ENCODE results near the gene RASAL1. TPM values are rescaled to one million over a fixed set of nuclear protein-coding genes. Genes with fewer than 3 reads are reported as not detected.

The RASAL1 gene
- total RNA-seq, 1 experiment from 2014 or later, result 16.0 TPM

DNA sequence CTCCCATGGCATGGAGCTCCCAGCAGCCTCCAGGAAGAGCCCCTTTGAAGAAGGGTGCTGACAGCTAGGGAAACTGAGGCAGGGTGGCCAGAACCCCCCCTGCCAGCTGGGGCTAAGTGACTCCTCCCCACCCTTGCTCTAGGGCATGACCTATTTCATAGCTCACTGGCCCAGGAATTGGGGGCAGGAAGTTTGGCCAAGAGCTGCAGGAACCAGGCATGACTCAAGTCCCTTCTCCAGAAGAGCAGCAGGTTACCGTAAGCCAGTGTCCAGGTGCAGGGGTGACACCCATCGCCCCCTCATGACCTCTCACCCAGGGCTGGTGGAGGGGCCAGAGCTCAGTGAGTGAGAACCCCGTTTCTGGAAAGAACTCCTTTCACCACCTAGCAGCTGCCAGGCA lies 1.9 kb downstream of the RASAL1 start:
- no peaks in the 10 kb centered on the region for H3K9me2 ChIP-seq (ENCODE audit: insufficient read depth)
- POLR2A ChIA-PET, result no interaction called here
- CTCF ChIA-PET, result interaction anchor here (1.0 to 2.3 kb wide), 2 partner anchors 11 to 13 kb away, joined by 3 to 8 read pairs; no protein-coding TSS in a partner anchor

DNA sequence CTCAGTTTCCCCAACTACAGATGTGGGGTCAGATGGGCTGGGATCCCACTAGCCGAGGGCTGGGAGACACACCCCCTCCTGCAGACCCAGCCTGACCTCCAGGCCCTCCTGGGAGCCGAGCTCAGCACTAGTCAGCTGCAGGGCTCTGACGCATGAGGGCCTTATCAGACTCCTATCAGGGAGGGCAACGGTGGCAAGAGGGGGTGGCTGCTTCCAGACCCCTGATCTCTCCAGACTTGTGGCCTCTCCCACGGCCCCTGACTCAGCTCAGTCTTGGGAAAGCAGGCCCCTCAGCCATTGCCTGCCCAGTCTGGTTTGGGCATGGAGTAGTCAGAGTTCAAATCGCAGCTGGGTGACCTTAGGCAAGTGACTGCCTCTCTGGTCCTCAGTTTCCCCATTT lies 2.5 kb downstream of the RASAL1 start:
- intact Hi-C loops (cut with micrococcal nuclease), result no loop called here
- TF ChIP-seq, protein P1, sequence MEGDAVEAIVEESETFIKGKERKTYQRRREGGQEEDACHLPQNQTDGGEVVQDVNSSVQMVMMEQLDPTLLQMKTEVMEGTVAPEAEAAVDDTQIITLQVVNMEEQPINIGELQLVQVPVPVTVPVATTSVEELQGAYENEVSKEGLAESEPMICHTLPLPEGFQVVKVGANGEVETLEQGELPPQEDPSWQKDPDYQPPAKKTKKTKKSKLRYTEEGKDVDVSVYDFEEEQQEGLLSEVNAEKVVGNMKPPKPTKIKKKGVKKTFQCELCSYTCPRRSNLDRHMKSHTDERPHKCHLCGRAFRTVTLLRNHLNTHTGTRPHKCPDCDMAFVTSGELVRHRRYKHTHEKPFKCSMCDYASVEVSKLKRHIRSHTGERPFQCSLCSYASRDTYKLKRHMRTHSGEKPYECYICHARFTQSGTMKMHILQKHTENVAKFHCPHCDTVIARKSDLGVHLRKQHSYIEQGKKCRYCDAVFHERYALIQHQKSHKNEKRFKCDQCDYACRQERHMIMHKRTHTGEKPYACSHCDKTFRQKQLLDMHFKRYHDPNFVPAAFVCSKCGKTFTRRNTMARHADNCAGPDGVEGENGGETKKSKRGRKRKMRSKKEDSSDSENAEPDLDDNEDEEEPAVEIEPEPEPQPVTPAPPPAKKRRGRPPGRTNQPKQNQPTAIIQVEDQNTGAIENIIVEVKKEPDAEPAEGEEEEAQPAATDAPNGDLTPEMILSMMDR (IDR thresholded peaks at IDR 0.05 in 2 of 3, conservative IDR thresholded peaks at IDR 0.05 in 1 of 3; ENCODE audit: borderline replicate concordance in 1 of 3, insufficient read depth in 1 of 3, low read depth in 2 of 3, low read length in 2 of 3), result no peak
- no peak for TF ChIP-seq JUND (IDR thresholded peaks at IDR 0.05)
- no peak for TF ChIP-seq TCF7L2 (IDR thresholded peaks at IDR 0.05; ENCODE audit: borderline replicate concordance, extremely low read depth, insufficient read depth, insufficient read length)
- TF ChIP-seq POLR2AphosphoS5 (IDR thresholded peaks at IDR 0.05; ENCODE audit: low read depth, low read length), result no peak
- no peak for TF ChIP-seq SP1 (IDR thresholded peaks at IDR 0.05; ENCODE audit: low read depth)
- TF ChIP-seq EGR1 (IDR thresholded peaks at IDR 0.05; ENCODE audit: low read depth), result no peak
- TF ChIP-seq CBX3 (IDR thresholded peaks at IDR 0.05; ENCODE audit: low read depth), result no peak
- TF ChIP-seq POLR2A (IDR thresholded peaks at IDR 0.05; ENCODE audit: borderline replicate concordance, extremely low read depth, insufficient read depth, insufficient read length), result no peak
- TF ChIP-seq ZNF274 (IDR thresholded peaks at IDR 0.05; ENCODE audit: low read depth, low read length), result no peak
- no peak for TF ChIP-seq CEBPB (IDR thresholded peaks at IDR 0.05; ENCODE audit: low read depth)
- no peak for TF ChIP-seq SIN3A (IDR thresholded peaks at IDR 0.05; ENCODE audit: low read depth)
- TF ChIP-seq SRF (IDR thresholded peaks at IDR 0.05; ENCODE audit: low read depth), result no peak
- TF ChIP-seq, protein P2, sequence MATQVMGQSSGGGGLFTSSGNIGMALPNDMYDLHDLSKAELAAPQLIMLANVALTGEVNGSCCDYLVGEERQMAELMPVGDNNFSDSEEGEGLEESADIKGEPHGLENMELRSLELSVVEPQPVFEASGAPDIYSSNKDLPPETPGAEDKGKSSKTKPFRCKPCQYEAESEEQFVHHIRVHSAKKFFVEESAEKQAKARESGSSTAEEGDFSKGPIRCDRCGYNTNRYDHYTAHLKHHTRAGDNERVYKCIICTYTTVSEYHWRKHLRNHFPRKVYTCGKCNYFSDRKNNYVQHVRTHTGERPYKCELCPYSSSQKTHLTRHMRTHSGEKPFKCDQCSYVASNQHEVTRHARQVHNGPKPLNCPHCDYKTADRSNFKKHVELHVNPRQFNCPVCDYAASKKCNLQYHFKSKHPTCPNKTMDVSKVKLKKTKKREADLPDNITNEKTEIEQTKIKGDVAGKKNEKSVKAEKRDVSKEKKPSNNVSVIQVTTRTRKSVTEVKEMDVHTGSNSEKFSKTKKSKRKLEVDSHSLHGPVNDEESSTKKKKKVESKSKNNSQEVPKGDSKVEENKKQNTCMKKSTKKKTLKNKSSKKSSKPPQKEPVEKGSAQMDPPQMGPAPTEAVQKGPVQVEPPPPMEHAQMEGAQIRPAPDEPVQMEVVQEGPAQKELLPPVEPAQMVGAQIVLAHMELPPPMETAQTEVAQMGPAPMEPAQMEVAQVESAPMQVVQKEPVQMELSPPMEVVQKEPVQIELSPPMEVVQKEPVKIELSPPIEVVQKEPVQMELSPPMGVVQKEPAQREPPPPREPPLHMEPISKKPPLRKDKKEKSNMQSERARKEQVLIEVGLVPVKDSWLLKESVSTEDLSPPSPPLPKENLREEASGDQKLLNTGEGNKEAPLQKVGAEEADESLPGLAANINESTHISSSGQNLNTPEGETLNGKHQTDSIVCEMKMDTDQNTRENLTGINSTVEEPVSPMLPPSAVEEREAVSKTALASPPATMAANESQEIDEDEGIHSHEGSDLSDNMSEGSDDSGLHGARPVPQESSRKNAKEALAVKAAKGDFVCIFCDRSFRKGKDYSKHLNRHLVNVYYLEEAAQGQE (IDR thresholded peaks at IDR 0.05; ENCODE audit: low read depth), result no peak
- TF ChIP-seq ELF1 (IDR thresholded peaks at IDR 0.05; ENCODE audit: borderline replicate concordance, low read depth), result no peak
- TF ChIP-seq, protein P3, sequence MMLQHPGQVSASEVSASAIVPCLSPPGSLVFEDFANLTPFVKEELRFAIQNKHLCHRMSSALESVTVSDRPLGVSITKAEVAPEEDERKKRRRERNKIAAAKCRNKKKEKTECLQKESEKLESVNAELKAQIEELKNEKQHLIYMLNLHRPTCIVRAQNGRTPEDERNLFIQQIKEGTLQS (IDR thresholded peaks at IDR 0.05), result no peak

More for the DNA sequence above, 1.9 kb downstream of the RASAL1 start:
- no peaks in the 10 kb centered on the region for H3K36me3 ChIP-seq (ENCODE audit: control insufficient read depth in 1 of 2, insufficient read depth in 2 of 2, low read length in 2 of 2)
- H3K9me3 ChIP-seq (ENCODE audit: control insufficient read depth in 1 of 2, insufficient read depth in 1 of 2, low read depth in 1 of 2, low read length in 2 of 2), result no peaks in the 10 kb centered on the region
- H3K9ac ChIP-seq (ENCODE audit: low read length), result no peak overlapping the region
- no TSS peak for BruUV-seq (replicated peaks)
- H3K4me2 ChIP-seq (ENCODE audit: low read length), result peak overlapping the region; percentile 100; the same call in 1 of the 2 replicates
- no peak for DNase-seq (ENCODE audit: low read depth, low spot score)
- no peak for ATAC-seq
- H2AFZ ChIP-seq (ENCODE audit: low read depth, low read length, poor library complexity, severe bottlenecking), result no peak overlapping the region
- no peaks in the 10 kb centered on the region for H3K27me3 ChIP-seq (ENCODE audit: insufficient read depth, low read length)
- no peak for TF ChIP-seq EZH2 (IDR thresholded peaks at IDR 0.05)
- no peak for TF ChIP-seq RAD21 (IDR thresholded peaks at IDR 0.05; ENCODE audit: low read depth)
- no peak for TF ChIP-seq TCF7L2 (IDR thresholded peaks at IDR 0.05; ENCODE audit: borderline replicate concordance, extremely low read depth, insufficient read depth, insufficient read length)
- no peak for TF ChIP-seq SRF (IDR thresholded peaks at IDR 0.05; ENCODE audit: low read depth)
- TF ChIP-seq CBX3 (IDR thresholded peaks at IDR 0.05; ENCODE audit: low read depth), result no peak
- TF ChIP-seq EZH2phosphoT487 (IDR thresholded peaks at IDR 0.05; ENCODE audit: borderline replicate concordance), result no peak
- no peak overlapping the region for H3K27ac ChIP-seq (ENCODE audit: low read depth, low read length)
- no peaks in the 10 kb centered on the region for H4K20me1 ChIP-seq (ENCODE audit: insufficient read depth)
- RAD21 ChIA-PET (ENCODE audit: low non-redundant PET in 1 of 2, low total read pairs in 2 of 2, uncharacterized antibody in 2 of 2, unreplicated experiment in 2 of 2), result no interaction called here
- intact Hi-C loops (cut with micrococcal nuclease), result loop anchor here (2.0 kb wide), 1 partner anchor 35 kb away; no protein-coding TSS in a partner anchor
- no peak overlapping the region for H3K4me3 ChIP-seq (replicated peaks in 1 of 2; ENCODE audit: low read depth in 1 of 2, low read length in 2 of 2)
- peaks cover 13 to 34% of the 10 kb centered on the region in 2 experiments for H3K4me1 ChIP-seq (ENCODE audit: control insufficient read depth in 1 of 2, insufficient read depth in 2 of 2, low read length in 2 of 2)
- peaks cover 12% of the 10 kb centered on the region; the same call in 1 of the 2 replicates for H3K79me2 ChIP-seq (ENCODE audit: insufficient read depth, low read length)

More for the DNA sequence above, 2.5 kb downstream of the RASAL1 start:
- peaks cover 13 to 34% of the 10 kb centered on the region in 2 experiments for H3K4me1 ChIP-seq (ENCODE audit: control insufficient read depth in 1 of 2, insufficient read depth in 2 of 2, low read length in 2 of 2)
- no peak overlapping the region for H3K27ac ChIP-seq (ENCODE audit: low read depth, low read length)
- no peak overlapping the region for H3K4me3 ChIP-seq (replicated peaks in 1 of 2; ENCODE audit: low read depth in 1 of 2, low read length in 2 of 2)
- H3K27me3 ChIP-seq (ENCODE audit: insufficient read depth, low read length), result no peaks in the 10 kb centered on the region
- H3K36me3 ChIP-seq (ENCODE audit: control insufficient read depth in 1 of 2, insufficient read depth in 2 of 2, low read length in 2 of 2), result no peaks in the 10 kb centered on the region
- ChIA-PET POLR2A (no interaction called here), CTCF (no interaction called here), RAD21 (ENCODE audit: low non-redundant PET in 1 of 2, low total read pairs in 2 of 2, uncharacterized antibody in 2 of 2, unreplicated experiment in 2 of 2) (no interaction called here)
- ATAC-seq, result no peak
- no peaks in the 10 kb centered on the region for H3K9me2 ChIP-seq (ENCODE audit: insufficient read depth)
- peaks cover 12% of the 10 kb centered on the region; the same call in 1 of the 2 replicates for H3K79me2 ChIP-seq (ENCODE audit: insufficient read depth, low read length)
- DNase-seq (ENCODE audit: low read depth, low spot score), result no peak
- no peak overlapping the region for H2AFZ ChIP-seq (ENCODE audit: low read depth, low read length, poor library complexity, severe bottlenecking)
- H3K9me3 ChIP-seq (ENCODE audit: control insufficient read depth in 1 of 2, insufficient read depth in 1 of 2, low read depth in 1 of 2, low read length in 2 of 2), result no peaks in the 10 kb centered on the region
- BruUV-seq (replicated peaks), result no TSS peak
- no peaks in the 10 kb centered on the region for H4K20me1 ChIP-seq (ENCODE audit: insufficient read depth)
- no peak overlapping the region for H3K9ac ChIP-seq (ENCODE audit: low read length)
- no peak overlapping the region for H3K4me2 ChIP-seq (ENCODE audit: low read length)
